ENCODE results near the gene BEST3. TPM values are rescaled to one million over a fixed set of nuclear protein-coding genes. Genes with fewer than 3 reads are reported as not detected.
A peak's percentile ranks its signal among the peaks of the same experiment; 100 is the strongest.
"Not testable (repeated sequence)": the region's sequence is repeated elsewhere in the genome, so short reads cannot be mapped to it uniquely, and the experiment has no call there.

The BEST3 gene
- total RNA-seq, 2 donors from 2014 or later = not detected

DNA sequence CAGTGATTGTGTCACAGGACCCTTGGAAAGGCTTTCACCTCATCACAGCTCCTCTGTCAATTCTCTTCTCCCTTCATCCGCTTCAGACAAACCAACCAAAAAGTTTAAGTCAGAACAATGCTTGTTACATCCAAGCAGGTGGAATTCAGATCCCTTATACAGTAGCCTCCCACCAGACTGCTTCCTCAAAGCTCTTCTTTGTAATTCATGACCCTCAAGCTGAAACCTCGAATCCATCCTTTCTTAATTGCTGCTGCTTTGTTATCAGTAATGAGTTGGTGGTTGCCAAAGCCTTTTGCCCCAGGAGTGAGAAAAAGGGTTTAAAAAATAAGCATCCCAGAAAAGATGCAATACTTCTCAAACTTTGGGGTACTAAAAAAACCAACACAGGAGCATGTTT lies 9.5 kb downstream of the BEST3 start:
- intact Hi-C loops (cut with DNase I, micrococcal nuclease) = no loop called here
- ATAC-seq (no peak), DNase-seq (no peak)

DNA sequence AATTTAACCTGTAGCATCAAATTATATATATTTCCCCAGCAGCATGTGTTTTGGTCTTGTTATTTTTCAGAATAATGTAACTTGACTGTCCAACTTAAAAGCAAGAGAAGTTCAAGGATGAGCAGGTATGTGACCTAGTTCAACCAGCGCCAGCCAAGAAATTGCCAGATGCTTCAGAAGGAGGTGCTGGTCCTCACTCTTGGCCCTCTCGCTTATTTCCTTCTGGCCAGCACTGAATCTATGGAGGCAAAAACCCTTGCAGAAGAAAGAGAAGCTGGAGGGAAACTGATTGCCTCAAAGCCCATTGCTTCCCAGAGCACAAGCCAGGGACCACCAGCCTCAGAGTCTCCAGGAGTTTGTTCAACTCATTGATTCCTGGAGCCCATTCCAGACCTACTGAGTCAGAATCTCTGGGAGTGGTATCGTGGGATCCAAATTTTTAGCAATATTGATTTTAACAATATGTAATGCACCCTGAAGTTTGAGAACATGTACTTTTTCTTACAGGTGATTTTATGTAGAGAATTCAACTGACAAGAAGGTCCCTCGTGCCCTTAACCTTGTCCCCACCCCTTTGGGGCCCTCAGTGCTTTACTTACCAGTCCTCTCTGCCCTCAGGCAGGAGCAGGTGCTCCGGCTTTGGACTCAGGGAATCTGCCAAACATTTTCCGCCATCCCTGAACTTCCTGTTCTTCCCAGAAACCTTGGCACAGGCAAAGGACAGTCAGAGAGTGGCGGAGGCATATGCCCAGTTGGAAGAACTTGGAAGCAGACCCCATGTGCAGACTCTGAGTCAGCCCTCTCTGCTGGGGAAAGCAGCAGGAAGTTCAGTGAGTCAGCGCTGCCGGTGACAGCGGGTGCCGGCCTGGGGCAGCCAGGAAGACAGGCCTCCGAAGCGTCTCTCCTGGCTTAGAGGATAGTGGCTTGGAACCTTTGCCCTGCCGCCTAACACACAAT lies 10.4 kb downstream of the BEST3 start:
- ATAC-seq (peak; percentile 85), DNase-seq (peak; percentile 12 to 24)
- intact Hi-C loops (cut with DNase I, micrococcal nuclease) = no loop called here

DNA sequence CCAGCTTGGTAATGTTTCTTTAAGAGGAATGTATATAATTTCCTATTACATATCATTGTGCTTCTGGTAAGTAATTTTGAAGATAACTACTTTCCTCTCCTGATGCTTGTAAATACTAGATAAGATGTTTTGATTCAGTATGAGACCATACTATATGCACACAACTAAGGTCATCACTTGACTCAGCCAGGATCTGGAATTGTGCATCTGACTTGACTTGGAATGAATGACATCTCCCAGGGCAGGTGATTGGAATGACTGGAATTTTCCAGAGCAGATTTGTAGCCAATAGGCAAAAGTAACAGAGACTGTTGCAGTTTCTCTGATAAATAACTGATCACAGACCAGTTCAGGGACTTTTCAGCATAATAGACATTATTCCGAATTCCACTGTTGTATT lies 11.1 kb downstream of the BEST3 start:
- intact Hi-C loops (cut with DNase I, micrococcal nuclease) = no loop called here
- DNase-seq (no peak), ATAC-seq (no peak)

DNA sequence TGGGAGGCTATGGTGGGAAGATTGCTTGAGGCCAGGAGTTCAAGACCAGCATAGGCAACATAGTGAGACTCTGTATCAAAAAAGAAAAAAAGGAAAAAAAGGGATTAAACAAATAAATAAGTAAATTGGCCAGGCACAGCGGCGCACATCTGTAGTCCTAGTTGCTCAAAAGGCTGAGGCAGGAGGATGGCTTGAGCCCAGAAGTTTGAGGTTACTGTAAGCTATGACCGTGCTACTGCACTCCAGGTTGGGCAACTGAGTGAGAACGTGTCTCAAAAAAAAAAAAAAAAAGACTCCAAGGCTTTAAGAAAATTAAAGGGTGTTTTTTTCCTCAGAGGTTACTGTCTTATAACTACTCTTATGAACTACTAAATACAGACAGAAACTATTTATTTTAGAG lies 11.7 kb downstream of the BEST3 start:
- ATAC-seq = no peak
- no peak for DNase-seq
- intact Hi-C loops (cut with DNase I, micrococcal nuclease) = no loop called here

DNA sequence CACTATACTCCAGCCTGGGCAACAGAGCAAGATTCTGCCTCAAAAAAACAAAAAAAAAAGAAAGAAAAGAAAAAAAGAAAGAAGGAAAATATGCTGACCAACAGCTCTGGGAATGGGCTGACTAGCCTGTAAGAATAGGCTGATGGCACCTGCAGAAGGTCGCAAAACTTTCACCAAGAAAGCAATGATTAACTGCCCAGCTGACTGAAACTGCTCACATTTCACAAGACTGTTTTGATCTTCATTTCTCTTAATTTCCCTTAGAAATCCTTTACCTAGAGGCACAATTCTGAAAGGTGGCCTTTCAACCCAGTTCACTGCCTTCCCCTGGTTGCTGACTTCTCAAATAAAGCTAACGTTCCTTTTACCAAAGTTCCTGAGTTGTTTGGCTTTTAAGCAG lies 12.4 kb downstream of the BEST3 start:
- intact Hi-C loops (cut with DNase I, micrococcal nuclease) = no loop called here
- DNase-seq = no peak
- no peak for ATAC-seq

DNA sequence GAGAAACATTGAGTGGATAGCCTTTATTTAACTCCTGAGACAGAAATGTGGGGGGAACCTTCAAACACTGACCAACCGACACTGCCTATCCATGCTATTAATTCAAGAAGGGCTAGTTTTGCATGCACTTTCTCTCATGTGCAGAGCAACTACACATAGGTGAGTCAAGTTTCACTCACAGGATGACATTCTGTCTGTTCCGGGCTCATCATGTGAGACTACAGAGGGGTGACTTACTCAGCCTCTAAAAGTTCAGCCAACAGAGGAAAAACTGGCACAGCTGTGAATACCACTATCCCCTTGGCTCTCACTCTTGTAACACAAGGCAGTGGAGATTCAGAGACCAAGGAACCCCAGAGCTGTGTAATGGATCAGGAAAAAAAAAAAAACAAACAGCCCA lies 13.3 kb downstream of the BEST3 start:
- ATAC-seq = no peak
- no peak for DNase-seq
- intact Hi-C loops (cut with DNase I, micrococcal nuclease) = no loop called here

DNA sequence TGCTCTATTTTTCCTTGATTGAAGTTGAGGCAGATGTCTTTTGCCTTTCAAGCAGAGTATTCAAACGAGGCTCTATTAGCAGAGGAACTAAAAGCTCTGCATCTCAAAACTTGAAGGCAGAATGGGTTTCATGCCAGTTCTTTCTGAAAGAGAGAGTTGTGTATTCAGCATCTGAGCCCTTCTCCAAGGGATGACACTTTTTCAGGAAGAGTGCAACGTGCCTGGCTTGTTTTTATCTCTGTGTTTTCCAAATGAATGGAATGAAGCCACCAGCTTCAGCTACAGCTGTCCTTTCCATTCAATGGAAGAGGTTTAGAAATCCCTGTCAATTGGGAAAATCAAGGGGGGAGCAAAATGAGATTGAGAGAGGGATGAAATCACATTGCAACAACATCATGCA lies 14.6 kb downstream of the BEST3 start:
- no peak for DNase-seq
- intact Hi-C loops (cut with DNase I, micrococcal nuclease) = no loop called here
- no peak for ATAC-seq

DNA sequence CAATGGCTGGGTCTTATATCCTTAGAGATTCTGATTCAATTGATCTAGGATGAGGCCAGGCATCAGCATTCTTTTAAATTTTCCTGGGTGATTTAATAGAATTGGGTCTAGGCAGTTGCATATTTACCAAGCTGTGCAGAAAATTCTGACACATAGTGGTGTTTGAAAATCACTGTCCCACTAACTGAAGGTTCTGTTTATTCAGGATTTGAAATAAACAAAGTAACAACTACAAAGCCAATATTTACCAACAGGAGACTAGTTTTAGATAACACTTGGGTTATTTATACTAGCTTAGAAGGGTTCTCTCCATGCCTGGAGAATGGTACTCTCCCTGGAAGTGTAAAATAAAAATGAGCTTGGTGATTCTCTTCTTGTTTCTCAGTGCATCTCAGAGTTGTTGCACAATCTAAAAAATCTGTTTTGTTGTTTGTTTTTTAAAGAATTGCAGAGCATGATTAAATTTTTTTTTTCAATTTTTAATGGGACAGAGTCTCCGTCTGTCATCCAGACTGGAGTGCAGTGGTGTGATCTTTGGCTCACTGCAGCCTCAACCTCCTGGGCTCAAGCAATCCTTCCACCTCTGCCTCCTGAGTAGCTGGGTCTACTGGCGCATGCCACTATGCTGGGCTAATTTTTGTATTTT lies 16.9 kb downstream of the BEST3 start:
- ATAC-seq = no peak
- intact Hi-C loops (cut with DNase I, micrococcal nuclease) = no loop called here
- no peak for DNase-seq

DNA sequence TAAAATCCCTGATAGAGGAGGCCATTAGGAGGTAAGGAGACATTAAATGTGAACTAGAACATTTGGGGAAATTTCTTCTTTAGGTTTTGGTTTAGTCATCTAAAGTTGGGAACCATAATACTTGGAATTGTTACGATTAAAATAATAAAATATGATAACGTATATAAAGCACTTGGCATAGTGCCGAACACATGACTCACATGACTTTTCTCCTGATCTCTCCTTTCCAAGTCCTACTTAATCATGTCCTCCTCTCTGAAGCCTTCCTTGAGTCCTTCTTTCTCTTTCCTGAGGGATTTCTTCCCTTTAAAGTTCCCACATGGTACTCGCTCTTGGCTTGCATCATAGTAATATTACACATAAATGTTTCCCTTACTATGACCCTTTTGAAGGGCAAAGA lies 20.0 kb downstream of the BEST3 start:
- ATAC-seq (no peak), DNase-seq (no peak)
- intact Hi-C loops (cut with DNase I, micrococcal nuclease) = no loop called here

DNA sequence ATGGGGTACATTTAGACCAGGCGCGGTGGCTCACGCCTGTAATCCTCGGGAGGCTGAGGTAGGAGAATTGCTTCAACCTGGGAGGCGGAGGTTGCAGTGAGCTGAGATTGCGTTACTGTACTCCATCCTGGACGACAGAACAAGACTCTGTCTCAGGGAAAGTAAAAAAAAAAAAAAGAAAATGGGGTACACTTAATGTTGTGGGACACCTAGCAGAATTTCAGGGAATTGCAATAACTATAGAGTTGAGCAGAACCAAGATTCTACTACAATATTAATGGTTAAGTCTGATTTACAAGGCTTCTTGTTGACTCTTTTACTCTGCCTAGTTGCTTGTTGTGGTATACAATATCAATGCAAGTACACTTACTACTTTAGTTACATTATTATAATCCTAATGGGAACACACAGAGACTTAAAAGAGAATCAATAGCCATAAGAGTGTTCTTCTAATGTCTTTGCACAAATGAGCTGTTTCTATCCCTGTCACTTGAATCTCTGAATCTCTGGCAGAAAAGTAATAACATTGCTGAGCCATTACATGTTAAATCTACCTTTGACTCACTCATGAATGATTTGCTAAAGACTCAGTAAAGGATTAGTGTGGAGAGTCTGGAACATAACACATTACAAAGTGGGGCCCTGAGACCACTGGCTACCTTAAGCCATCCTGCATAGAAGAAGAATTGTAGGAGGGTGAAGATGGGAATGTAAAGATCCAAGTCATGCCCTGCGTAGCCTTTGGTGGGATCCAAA lies 22.7 kb downstream of the BEST3 start:
- DNase-seq = no peak
- ATAC-seq = no peak
- intact Hi-C loops (cut with DNase I, micrococcal nuclease) = no loop called here

DNA sequence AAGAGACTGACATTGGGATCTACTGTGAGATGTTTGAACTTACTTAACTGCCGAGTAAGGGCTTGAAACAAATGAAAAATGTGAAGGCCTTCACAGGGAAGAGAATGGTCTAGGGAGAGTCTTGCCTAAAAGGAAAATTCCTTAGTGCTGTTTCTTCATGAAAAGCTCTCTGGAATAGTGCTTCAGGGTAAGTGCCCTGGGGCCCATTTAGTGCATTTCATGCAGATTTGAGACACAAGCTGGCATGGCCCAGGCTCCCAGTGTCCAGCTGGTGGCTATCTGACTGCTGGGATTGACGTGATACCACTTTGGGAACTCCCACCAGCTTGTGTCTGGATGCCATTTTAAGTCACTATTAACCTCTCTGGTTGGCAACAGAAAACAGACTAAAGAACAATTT lies 26.9 kb downstream of the BEST3 start:
- DNase-seq = no peak
- no peak for ATAC-seq
- intact Hi-C loops (cut with DNase I, micrococcal nuclease) = no loop called here

DNA sequence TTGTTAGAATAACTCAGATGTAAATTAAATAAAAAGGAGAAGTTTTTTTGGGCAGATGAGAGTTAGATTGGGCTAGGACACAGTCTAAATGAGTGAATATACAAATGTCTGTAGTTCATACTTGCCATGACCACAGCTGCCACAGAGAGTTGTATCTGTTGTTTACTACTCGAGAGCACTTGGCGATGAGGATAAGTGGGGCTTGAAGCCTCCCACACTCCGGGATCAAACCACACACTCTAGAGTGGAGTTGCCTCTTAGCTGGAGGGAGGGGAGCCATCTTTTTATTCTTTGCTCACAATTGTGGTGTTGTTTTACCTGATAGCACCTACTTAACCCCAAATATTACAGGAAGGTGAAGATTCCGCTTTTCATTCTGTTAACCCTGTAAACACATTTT lies 27.5 kb downstream of the BEST3 start:
- ATAC-seq = no peak
- no peak for DNase-seq
- intact Hi-C loops (cut with DNase I, micrococcal nuclease) = no loop called here

DNA sequence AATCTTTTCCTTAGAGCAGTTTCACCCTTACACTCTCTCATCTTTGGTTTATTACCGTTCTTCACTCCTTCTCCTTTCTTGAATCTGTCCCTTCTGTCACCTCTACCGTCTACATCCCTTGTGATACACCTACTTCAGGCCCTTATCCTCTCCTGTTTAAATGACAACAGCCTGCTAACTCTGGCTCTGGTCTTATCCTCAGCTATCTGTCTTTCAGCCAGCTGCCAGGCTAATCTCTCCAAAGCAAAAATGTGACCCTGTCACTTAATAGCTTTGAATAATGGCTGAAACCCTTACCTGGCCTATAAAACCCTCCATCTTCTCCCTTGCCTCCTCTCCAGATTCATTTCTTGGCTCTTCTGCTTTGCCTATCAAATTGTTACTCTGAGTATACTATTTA lies 32.3 kb downstream of the BEST3 start:
- no peak for ATAC-seq
- intact Hi-C loops (cut with DNase I, micrococcal nuclease) = no loop called here
- DNase-seq = no peak

DNA sequence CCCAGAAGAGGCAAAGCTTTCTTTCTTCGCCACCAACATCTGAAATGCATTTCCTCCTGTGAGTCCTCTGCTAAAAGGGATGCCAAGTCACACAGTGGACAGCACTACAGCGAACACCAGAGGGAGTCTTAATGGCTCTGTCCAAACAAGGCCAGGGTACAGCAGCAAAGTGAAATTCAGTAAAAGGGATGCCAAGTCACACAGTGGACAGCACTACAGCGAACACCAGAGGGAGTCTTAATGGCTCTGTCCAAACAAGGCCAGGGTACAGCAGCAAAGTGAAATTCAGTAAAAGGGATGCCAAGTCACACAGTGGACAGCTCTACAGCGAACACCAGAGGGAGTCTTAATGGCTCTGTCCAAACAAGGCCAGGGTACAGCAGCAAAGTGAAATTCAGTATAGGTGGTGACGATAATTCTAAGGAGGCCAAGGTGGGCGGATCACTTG lies 34.1 kb downstream of the BEST3 start:
- DNase-seq; intact Hi-C loops (cut with DNase I, micrococcal nuclease): not testable (repeated sequence)
- ATAC-seq = peak; percentile 32

DNA sequence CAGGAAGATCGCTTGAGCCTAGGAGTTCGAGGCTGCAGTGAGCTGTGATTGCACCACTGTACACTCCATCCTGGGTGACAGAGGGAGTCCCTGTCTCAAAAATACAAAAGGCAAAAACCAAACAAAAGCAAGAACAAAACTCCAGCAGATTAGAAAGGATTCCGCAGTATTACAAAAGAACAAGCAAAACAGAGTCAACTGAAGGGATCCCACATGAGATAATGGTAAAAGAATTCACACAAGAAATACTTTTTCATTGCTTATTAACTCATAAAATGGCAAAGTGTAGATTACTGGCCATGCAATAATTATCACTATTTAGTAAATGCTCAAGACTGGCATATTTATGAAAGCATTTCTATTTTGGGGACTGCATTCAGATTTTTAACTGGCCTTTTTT lies 35.4 kb downstream of the BEST3 start:
- ATAC-seq = no peak
- intact Hi-C loops (cut with DNase I, micrococcal nuclease) = no loop called here

DNA sequence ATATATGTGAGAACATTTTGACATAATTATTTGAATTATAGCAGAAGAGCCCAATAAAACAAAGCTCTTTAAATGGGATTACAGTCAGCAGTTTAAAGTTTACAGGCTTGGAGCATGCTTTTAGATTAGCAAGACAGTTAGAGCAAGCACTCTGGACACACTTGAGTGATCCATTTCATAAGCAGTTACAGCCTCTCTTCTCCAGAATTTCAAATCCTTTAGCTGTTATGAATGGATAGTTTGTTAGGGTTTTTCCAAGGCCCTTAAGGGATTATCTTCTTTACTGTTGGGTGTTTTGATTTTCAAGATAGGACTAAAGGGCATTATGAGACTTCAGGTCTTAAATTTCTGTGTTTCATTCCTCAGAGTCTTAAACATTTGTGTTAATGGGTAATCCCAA lies 36.3 kb downstream of the BEST3 start:
- no peak for DNase-seq
- no peak for ATAC-seq

More for the DNA sequence above, 35.4 kb downstream of the BEST3 start:
- no peak for DNase-seq

DNA sequence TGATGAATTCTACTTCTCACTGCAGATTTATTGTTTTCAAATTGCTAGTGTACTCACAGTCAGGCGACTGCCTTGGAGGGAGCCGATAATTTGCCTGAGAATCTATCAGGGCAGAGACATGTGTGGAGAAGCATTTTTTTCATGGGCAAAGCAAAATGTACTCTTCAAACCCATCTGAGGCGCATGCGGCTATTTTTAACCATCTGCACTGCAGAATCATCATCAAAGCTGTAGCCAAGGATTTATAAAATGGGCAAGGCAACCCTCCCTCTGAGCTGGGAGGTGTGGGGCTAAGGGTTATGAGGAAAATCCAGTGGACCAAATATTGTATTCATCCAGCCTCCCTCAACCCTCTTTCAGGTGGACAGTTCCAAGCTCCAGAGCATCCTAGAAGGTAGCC lies 37.7 kb downstream of the BEST3 start:
- ATAC-seq (no peak), DNase-seq (no peak)
- intact Hi-C loops (cut with DNase I, micrococcal nuclease) = no loop called here

More for the DNA sequence above, 36.3 kb downstream of the BEST3 start:
- intact Hi-C loops (cut with DNase I, micrococcal nuclease) = no loop called here

DNA sequence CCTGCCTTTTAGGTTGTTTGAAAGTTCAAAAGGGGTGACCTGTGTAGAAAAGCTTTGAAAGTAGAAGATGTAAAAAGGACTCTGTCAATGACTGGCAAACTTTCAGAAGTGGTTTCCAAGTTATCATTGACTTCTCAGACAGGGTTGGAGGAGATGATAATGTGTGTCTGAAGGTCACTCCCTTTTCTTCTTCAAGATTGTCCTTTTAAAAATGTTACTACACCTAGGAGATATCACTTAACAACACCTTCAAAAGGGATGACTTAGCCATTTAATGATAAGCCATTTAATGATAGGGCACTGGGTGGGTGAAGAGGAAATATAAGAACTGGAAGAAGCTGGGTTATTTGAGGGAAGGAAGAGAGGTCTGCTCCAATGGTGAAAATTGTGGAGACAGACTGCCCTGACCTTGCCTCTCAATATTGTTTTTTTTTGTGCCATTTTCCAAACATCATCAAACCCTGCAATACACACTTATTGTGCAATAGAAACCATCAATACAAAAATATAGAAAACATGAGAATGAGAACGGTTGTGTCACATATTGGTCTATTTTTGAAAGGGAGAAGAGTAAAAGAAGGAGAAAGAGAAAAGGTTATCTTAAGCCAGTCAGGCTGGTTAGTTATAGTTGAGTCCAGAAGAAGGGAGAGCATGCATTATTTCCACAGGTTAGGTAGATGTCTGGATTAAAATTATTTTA lies 38.8 kb downstream of the BEST3 start:
- intact Hi-C loops (cut with DNase I, micrococcal nuclease) = no loop called here
- ATAC-seq (no peak), DNase-seq (no peak)

DNA sequence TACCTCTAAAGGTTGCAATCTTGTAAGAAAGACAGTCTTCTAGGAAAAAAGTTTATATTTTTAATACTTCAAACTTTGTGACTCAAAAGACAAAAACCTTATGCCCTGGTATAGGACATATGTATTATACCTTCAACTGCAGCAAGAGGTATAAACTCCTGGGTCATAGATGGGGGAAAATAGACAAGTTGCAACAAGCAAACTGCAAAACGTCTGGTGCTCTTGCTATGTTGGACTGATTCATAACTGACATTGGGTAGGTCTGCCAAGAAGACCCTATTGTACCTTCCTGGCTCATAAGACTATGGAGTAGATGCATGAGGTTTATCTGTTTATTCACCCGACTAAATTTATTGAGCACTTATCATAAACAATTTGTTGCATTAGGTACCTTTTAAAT lies 40.9 kb downstream of the BEST3 start:
- intact Hi-C loops (cut with DNase I, micrococcal nuclease) = no loop called here
- no peak for ATAC-seq

More for the DNA sequence above, 40.9 kb downstream of the BEST3 start:
- DNase-seq = no peak

Data from left colon (tissue), 2 donors.